Limb (tissue), 2 donors: ENCODE results near the gene KRTAP5-3.
"Not testable (repeated sequence)": the region's sequence is repeated elsewhere in the genome, so short reads cannot be mapped to it uniquely, and the experiment has no call there.

Source experiments
- DNase-seq, 2 donors: peaks; one replicate each; pipeline ENCODE4 v3.0.0-alpha.2; 2016; ENCODE audit errors: extremely low spot score in 2 of 2

The KRTAP5-3 gene, protein sequence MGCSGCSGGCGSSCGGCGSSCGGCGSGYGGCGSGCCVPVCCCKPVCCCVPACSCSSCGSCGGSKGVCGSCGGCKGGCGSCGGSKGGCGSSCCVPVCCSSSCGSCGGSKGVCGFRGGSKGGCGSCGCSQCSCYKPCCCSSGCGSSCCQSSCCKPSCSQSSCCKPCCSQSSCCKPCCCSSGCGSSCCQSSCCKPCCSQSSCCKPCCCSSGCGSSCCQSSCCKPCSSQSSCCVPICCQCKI

DNA sequence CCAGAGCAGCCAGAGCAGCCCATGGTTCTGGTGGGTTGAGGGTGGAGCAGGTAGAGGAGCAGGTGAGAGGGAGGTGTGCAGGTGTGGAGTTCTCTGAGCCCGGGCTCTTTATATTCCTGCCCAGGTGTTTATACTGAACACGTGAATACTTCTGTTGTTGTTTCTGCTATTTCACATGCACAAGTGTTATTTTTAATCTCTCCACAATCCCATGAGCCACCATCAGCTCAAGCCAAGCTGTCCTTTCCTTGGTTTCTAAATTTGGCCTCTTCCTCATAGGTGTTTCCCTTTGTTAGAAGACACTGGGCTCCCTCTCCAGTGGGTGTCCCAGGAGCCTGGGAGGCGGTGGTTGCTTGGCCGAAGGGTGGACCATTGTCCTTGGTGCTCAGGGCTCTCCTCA, at the start of gene KRTAP5-3:
KRTAP5-3 (minus strand) TSS at position 101 of the 400 bp plus-strand sequence; CDS start at position 23, 78 bp downstream.
- no peak for DNase-seq

DNA sequence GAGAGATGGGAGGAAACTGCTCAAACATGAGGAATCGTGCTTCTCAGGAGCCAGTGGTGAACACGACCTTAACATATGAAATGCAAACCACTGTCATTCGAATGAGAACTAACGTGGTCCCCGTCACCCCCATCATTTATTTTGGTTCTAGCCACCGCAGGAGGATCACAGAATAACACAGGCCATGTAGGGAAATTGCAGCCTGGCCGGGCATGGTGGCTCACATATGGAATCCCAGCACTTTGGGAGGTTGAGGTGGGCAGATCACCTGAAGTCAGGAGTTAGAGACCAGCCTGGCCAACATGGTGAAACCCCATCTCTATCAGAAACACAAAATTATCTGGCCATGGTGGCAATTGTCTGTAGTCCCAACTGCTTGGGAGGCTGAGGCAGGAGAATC, 48.4 kb upstream of the KRTAP5-3 start:
- no peak for DNase-seq

DNA sequence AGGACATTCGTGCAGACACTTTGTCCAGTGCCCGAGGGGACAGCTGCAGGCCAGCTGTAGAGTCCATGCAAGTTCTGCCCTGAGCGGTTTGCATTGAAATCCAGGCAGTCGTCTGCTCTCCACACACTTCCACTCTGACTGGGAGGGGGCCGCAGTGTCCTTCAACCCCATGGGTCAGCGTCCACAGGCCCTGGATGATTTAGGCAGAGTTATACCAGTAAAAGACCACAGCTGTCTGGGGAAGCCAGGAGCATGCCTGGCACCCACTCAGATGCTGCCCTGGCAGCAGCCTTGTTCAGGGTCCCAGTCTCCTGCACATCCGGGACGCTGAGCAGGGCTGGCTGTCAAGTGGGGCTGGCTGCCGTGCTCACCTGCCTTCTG, 47.8 kb upstream of the KRTAP5-3 start:
- no peak for DNase-seq

DNA sequence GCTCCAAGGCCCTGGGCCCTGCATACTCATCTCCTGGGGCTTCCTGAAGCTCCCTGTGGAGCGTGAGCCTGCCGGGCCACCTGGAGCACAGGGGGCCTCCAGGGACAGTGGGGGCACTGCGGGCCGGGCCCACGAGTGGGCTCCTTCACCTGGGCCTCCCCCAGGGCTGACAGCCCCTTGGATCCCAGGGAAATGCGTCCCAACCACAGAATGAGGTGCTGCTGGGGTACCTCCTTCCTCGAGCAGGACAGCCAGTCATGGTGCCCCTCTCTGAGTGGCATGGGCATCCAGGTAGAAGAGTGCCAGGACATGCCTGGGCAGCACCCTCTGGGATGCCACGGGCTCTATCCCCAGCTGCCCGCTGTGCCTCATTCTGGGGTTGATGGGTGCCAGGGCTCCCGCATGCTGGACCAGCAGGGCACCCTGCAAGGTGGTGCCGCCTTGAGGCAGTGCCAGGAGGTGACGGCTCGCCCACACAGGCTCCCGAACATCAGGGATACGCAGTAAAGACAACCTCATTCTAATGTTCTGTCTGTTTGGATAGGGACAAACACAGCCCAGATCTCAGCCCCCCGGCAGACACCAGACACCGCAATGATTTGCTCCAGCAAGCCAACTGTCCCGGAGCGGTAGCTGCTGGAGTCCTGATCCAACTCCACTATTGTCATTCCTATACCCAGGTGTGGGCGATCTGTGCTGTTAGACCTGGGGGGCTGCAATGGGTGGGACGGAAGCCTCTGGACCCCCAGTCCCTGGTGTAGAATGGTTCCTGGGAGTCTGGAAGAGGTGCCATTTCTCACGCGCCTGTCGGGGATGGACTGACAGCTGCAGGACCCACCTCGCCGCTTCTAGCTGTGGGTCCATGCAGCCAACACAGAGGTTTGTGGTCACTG, 47.2 kb upstream of the KRTAP5-3 start:
- DNase-seq: no peak

DNA sequence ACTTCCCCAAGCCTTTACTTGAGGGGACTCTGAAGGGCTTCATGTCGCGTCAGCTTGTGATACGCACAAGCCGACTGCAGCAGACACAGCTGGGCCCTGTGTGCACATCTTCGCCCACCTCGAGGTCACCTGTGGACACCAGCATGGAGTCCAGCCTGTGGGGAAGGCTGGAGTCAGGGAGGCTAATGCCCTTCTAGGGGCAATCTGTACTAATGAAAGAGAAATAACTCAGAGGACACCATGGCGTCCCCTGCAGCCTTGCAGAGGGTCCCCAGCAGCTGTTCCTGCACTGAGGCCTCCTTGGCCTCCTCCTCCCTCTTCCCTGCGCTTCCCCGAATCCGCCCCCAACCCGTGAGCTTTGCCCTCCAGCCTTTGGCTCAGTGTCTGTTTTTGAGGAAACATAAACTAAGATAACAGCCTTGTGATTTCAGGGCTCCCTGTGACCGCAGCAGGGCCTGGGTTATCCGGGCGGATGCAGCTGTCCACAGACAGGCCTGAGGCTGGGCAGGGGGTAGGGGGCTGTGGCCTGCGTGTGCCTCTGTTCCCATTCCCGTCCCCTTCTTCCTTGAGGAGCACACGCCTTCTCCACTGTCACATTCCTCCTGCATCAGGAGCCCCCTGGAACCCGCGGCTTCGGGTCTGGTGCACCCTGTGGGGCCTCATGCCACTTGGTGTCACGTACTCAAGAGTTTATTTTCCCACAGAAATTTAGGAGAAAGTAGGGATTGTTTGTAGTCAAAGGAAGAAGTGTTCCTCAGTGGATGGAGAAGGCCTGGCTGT, 46.3 kb upstream of the KRTAP5-3 start:
- no peak for DNase-seq

DNA sequence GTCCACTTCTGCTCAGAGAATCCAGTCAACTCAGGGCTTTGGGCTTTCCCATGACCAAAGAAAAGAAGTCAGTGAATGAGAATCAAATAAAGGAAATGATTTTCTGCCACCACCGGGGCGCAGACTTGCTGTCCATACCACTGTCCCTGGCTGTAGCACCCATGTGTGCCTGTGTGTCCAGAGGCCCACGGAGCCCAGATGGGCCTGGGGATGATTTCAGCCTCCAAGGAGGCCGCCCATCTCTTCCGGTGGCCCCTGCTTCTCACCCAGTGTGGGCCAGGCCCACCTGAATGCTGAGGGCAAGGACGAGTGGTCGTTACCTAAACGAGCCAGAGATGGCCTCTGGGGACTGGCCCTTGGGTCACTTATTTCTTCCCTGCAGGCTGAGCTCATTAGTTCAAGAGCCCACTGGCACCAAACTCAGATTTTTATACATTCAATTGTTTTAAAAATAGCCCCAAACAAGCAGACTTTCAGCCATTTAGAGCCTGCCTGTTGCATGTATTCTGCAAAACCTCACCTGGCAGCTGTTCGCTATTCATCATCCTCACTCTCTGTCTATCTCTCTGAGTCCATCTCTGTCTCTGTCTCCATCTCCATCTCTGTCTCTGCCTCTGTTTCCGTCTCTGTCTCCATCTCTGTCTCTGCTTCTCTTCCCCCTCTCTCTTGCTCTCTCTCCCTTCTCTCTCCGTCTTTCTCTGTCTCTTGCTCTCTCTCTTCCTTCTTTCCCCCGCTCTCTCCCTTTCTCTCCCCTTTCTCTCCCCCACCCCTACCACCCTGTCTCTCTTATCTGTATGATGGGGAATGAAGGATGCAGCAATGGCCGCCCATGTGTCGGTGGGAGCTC, 45.5 kb upstream of the KRTAP5-3 start:
- no peak for DNase-seq

DNA sequence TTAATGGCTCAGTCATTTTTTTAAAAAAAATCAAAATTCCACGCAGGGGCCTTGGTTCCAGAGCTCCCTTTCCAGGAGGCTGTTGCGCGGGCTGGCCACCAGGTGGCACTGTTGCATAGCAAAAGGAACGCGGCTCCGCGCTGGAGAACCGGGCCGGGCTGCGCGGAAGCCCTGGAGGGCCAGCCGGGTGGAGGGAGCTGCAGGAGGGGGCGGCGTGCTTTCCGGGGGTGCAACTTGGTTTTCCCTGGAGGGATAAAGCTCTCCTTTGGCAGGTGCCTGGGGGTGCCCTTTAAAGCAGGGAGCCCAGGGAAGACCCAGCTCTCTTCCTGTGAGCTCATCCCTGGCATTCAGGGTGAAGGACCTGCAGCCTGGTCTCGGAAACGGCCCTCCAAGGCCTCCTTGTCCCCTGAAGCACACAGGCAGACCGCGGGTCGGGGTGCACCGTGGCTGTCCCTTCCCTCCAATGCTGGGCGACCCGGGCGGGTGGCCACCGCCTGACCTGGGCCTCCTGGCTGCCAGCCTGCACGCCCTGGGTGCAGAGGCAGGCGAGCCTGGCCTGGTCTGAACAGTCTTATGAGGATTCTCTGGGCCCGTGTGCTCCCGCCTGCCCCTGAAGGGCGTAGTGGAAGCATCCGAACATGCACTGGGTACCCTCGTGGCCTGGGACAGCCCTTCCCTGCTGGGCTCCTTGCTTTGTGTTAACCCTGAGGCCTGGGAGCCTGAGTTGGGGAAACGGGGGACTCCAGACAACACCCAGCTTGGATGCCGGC, 44.7 kb upstream of the KRTAP5-3 start:
- peak; percentile 77 to 88 for DNase-seq

DNA sequence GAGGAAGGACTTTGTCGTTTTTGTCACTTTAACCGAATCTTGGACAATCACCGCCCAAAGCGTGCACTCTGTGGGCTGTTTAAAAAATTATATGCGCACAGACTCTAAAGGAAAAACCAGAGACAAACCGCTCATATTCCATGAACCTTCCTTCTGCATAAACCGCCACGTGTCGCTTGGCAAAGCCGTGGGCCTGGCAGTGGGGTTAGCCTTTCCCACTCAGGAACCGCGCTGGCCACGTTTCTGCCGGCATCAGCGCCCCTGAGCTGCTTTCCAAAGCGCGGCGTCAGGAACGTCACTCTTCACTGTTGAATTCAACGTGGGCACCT, 44.1 kb upstream of the KRTAP5-3 start:
- DNase-seq: no peak

DNA sequence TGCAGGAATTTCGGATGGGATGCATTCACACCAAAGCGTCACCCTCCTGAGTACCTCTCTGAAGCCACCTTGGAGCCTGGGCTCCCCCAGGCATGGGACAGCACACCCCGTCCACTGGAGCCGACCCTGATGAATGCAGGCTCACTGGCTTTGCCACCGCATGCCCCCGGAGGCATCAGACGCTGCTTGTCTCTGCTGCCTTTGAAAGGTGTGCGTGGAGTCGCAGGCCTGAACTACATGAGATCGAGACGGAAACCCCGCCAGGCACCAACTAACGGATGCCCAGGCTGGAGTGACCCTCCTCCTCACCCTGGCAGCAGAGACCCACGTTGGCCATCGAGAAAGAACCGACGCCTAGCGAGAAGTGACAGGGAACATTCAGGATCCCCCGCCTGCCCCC, 43.8 kb upstream of the KRTAP5-3 start:
- DNase-seq: no peak

DNA sequence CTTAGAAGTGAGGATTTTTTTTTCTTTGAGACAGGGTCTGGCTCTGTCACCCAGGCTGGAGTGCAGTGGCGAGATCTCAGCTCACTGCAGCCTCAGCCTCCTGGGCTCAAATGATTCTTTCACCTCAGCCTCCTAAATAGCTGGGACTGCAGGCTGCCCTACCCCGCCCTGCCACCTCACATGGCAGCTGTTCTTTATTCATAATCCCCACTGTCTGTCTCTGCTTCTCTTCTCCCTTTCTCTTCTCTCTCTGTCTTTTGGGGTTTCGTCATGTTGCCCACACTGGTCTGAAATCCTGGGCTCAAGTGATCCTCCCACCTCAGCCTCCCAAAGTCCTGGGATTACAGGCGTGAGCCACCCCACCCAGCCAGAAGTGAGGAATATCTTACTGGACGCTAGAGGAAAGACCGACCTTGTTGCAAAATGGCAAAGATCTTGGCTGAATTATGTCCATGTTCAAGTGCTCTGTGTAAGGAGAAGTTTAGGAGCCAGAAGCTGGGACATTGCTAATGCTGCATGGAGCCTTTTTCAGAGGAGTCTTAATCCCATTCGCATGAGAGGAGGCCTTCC, 43.2 kb upstream of the KRTAP5-3 start:
- DNase-seq: no peak

DNA sequence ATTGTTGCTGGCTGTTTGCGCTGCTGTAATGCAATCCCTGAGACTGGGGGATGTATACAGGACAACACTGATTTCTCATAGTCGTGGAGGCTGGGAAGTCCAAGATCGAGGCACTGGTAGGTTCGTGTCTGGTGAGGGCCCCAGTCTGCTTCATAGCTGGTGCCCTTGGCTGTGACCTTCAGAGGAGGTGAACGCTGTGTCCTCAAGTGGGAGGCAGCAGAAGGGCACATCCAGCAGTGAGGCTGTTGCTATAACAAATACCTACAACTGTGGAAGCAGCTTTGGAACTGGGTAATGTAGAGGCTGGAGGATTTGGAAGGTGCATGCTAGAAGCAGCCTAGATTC, 42.6 kb upstream of the KRTAP5-3 start:
- no peak for DNase-seq

DNA sequence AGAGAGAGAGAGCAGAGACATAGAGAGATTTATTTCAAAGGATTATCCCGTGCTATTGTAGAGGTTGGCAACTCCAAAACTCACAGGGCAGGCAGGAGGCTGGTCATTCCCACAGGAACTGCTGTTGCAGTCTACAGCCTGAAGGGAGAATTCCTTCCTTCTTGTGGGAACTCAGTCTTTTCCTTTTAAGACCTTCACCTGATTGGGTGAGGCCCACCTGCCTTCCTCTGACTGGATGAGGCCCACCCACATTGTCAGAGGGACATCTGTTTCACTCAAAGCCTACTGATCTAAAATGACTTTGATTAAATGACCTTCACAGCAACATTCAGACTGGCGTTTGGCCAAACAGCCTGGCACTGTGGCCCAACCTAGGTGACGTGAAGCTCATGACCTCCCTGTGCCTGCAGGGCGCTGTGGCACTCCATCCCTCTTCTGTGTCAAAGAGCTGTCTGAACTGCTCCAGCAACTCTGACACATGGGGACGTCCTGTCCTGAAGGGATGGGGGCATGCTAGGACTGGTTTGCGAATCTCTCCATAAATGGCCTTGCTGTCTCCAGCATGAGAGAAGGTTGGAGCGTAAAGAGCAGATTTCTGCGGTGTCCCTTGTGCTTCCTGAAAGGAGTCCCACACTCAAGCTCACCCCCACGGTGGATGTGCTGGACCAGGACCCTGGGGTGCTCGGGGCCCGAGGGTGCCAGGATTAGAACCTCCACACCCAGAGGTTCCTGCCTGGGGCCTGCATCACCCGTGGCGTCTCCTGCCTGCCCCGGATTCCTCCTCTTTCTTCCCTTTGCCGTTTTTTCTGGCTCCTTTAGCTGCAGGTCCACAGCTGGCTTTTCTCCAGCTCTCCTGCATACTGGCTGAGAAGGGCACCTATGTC, 42.0 kb upstream of the KRTAP5-3 start:
- no peak for DNase-seq

DNA sequence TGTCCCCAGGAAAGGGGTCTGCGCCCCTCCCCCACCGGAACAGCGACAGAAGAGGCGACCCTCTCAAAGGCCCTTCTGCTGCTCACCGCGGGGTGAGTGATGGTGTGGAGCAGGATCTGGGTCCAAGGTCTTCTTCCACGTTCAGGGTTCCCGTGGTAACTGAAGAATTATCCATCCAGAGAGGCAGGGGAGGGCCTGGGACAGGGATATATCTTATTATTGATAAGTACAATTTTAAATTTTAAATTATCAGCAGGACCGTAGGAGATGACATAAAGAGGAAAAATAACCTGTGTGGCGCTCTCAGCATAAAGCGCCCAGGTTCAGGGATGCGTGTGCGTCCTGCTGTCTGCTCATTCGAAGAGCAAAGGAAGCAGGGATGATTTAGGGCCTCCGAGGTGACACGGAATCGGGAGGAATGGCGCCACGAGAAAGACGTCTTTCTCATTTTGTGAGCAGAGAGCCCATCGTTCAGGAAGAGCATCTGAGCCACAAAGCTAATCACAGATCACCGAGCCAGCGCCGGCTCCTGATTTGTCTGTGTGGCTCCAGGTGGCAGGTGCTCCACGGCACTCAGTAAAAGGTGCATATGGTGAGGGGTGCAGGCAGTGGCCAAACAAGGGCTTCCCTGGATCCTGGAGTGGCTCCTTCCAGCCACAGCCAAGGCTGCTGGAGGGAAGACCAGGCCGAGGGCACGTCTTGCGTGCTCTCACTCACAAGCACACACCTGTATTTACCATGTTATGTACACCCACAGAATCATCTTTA, 40.6 kb upstream of the KRTAP5-3 start:
- DNase-seq: no peak

DNA sequence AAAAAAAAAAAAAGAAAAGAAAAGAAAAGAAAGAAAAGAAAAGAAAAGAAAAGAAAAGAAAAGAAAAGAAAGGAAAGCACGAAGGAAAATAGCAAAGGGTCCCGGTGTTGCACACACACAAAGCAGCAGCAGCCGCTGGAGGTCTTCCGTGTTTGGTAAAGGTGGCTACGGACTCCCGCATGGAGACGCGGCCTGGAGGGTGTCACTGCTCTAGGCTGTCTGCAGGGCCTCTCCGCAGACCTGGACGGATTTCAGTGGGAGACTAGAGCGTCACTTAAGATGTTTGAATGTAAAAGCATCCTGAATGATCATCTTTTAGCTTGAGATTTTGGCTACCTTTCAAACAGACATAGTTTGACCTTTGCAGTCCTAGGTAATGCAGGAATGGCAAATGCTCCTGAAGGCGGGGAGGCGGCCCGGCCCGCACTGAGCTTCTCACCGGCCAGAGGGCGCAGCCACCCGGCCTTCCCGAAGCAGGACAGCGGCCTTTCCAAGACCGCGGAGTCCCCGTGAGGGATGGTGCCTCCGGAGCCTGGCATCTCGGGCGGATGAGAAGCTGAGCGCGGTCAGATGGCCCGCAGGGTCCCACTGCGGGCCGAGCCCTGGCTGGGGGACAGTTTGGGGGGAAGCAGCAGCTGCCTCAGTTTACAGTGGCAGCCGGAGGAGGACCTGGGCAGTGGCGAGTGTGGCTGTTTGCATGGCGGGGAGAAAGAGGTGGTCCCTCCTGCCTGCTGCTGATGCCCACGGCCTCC, 39.8 kb upstream of the KRTAP5-3 start:
- no peak for DNase-seq

DNA sequence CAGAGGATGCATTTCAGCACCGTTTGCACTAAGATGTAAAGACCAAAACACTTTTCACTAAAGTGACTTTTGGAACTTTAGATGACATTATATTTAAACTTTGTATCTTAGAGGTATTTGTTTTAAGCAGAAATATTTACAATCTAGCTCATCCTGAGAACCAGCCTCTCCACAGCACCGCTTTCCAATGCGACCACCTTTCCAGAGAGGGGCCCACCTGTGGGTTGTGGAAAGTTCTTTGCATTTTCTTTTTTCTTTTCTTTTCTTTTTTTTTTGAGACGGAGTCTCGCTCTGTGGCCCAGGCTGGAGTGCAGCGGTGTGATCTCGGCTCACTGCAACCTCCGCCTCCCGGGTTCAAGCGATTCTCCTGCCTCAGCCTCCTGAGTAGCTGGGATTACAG, 38.3 kb upstream of the KRTAP5-3 start:
- not testable (repeated sequence) for DNase-seq

DNA sequence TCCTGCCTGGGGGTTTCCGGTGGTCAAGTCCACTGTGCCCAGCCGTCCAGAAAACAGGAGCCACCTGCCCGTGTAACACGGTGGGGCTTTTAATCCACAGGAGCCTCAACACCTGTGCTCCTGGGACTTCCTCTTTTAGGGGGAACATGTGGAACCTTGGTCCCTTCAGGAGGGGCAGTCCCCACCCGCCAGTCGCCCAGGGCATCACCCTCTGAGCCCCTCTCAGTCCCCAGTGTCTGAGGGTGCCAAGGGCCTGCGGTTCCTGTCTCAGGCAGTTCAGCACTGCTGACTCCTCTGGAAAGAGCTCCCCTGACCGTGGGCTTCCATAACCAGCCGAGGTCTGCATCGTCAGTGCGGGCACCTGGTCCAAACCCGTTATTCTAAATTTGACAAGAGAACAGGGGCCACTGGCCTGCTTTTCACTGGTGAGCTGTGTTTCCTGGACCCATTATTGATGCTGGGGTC, 37.1 kb upstream of the KRTAP5-3 start:
- DNase-seq: no peak

DNA sequence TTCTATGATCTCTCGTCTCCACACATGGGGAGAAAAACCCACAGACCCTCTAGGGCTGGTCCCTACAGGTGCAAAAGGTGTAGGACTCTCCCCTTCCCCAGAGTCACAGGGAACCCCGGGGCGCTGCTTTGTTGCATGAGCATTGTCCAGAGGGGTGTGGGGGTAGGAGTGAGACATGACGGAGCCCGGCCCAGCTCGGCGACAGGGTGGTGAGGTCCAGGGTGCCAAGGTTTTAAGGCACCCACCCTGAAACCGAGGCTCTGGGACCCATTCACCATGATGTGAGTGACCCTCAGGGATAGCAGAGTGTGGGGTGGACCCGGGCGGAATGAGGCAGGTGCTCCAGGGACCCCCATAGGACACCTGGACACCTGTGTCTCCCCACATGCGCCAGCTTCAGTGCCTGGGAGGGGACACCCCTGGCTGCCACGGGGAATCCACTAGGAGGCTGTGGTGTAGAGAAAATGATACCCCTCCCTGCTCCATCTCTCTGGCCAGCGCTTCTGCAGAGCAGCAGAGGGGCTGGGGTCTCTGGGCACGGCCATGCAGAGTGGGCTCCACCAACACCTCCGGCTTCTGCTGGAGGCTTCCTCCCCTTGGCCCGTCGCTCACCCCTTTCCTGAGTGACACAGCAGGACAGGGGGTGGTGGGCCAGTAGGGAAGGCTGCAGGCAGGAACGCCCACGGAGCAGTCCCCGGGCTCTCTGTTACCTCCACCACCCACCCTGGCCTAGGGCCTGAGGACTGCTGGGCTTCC, 36.5 kb upstream of the KRTAP5-3 start:
- DNase-seq: no peak
